GM06990 (cell line): ENCODE measurements around the gene PRKD2.
"Not testable (repeated sequence)": the region's sequence is repeated elsewhere in the genome, so short reads cannot be mapped to it uniquely, and the experiment has no call there.

Experiments
- DNase-seq: peaks from one replicate; pipeline ENCODE4 v3.0.0-alpha.2; 2011; ENCODE audit not compliant: insufficient read length; ENCODE audit errors: extremely low read depth
- H3K27me3 ChIP-seq: replicated peaks from 2 replicates; pipeline ENCODE4 v1.6.0; 2011; ENCODE audit warnings: low read length; ENCODE audit not compliant: control insufficient read depth, insufficient read depth
- H3K36me3 ChIP-seq: 2 replicates; pipeline ENCODE4 v1.5.1; 2011; ENCODE audit warnings: low read length; ENCODE audit not compliant: control insufficient read depth, insufficient read depth
- H3K4me3 ChIP-seq: replicated peaks from 2 replicates; pipeline ENCODE4 v1.5.1; 2011; ENCODE audit warnings: low read depth, mild to moderate bottlenecking, control low read depth, low read length
- TF ChIP-seq, protein P1 (sequence below): IDR thresholded peaks from 2 replicates; pipeline ENCODE4 v1.5.1; 2011; ENCODE audit warnings: low read length, control low read depth, mild to moderate bottlenecking, inconsistent platforms; ENCODE audit not compliant: insufficient read depth, poor library complexity, severe bottlenecking

PRKD2 gene

DNA sequence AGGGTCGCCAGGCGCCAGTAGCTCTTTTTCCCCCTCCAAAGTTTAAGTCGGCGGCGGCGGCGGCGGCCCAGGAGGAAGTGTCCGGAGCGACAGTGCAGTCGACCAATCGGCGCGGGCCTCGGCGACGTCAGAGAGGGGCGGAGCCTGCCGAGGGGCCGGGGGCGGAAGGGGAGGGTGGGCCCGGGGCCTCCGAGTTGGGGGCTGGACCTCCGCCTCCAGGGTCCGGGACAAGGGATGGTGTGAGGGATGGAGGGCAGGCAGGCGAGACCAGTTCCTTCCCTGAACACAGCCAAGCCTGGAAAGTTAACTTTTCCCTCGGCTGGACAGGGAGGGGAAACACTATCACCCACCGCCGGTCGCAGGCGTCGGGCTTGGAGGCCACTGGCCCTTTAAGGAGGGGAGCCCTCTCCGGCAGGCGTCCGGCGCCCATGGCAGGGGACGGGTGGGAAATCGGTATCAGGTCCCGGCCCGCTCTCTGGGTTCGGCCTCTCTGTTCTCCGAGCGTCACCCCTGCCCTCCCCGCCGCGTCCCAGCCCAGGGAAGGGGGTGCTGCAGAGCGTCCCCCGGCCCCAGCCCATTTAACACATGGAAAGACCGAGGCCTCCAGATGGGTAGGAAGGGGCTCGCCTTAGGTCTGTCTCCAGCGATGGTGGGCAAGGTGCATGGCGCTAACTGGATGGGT is at the start of gene PRKD2:
Gene PRKD2, minus strand, starts transcription at position 81 of the 682 bp plus-strand sequence. CDS start 744 bp downstream, outside the sequence.
- peaks cover 12% of the 10 kb centered on the region for H3K36me3 ChIP-seq
- H3K4me3 ChIP-seq = peak within 1 kb of the TSS; percentile 96
- DNase-seq = peak; percentile 87
- H3K27me3 ChIP-seq = no peaks in the 10 kb centered on the region
- TF ChIP-seq, protein P1, sequence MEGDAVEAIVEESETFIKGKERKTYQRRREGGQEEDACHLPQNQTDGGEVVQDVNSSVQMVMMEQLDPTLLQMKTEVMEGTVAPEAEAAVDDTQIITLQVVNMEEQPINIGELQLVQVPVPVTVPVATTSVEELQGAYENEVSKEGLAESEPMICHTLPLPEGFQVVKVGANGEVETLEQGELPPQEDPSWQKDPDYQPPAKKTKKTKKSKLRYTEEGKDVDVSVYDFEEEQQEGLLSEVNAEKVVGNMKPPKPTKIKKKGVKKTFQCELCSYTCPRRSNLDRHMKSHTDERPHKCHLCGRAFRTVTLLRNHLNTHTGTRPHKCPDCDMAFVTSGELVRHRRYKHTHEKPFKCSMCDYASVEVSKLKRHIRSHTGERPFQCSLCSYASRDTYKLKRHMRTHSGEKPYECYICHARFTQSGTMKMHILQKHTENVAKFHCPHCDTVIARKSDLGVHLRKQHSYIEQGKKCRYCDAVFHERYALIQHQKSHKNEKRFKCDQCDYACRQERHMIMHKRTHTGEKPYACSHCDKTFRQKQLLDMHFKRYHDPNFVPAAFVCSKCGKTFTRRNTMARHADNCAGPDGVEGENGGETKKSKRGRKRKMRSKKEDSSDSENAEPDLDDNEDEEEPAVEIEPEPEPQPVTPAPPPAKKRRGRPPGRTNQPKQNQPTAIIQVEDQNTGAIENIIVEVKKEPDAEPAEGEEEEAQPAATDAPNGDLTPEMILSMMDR = no peak

DNA sequence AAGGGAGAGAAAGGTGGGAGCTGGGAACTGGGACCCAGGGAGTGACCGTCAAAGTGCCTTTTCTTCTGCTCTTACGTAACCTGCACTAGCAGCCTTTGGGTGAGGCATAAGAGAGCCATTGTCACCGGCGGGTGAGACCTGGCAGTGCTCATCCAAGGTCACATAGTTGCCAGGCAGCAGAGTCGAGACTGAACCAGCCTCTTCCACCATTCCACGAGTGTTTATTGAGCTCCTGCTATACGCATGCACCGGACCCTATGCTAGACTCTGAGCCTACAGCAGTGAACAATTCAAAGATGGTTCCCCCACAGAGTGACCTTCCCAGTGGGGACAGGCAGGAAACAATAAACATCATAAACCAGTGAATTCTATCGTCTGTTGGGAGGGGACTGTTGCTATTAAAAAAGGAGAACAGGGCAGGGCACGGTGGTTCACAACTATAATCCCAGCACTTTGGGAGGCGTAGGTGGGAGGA is 47.9 kb upstream of the PRKD2 start:
- Histone ChIP-seq H3K27me3 (no peaks in the 10 kb centered on the region), H3K4me3 (no peak overlapping the region), H3K36me3 (no peaks in the 10 kb centered on the region)
- TF ChIP-seq, protein P1 = no peak
- no peak for DNase-seq

DNA sequence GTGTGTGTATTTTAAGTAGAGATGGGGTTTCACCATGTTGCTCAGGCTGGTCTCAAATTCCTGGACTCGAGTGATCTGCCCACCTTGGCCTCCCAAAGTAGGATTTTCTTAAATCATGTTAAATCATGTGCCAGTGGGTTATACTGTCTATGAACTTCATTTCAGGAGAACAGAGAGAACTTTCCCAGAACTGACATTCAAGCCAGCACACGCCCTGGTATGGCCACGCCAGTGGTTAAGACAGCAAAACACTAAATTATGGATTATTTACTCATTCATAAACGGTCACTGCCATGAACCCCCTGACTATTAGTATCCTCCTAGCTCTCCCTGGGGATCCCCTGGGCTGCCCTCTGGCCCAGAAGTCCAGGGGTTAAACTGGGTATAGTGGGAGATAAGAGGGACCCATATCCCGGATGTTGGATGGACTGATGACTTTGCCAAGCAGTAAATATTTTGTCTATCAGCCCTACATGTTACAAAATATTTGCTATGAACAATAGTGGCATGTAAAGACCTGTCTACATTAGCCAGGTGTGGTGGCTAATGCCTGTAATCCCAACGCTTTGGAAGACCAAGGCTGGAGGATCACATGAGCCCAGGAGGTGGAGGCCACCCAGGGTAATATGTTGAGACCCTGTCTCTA is 45.5 kb upstream of the PRKD2 start:
- DNase-seq = no peak
- H3K36me3 ChIP-seq = no peaks in the 10 kb centered on the region; the same call in 1 of the 2 replicates
- TF ChIP-seq, protein P1 = no peak
- H3K27me3 ChIP-seq = no peaks in the 10 kb centered on the region
- H3K4me3 ChIP-seq = no peak overlapping the region

DNA sequence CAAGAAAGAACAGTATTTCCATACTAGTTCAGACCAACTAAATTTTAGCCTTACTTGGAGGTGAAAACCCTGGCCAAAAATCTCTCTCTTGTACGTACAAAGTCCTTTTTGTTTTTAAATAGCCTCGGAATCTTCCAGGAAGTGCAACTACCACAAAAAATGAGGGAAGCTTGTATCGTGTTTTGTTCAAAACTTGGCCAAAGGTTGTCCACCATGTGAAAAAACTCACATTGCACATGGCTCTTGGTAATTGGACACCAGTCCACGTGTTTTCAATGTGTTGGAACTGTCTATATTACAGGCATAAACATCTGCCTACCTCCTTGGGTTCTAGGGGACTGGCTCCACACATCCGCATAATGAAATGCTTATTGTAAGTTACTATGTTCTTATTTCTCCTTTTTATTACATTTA is 44.5 kb upstream of the PRKD2 start:
- Histone ChIP-seq H3K36me3 (peaks cover 2% of the 10 kb centered on the region; the same call in 1 of the 2 replicates), H3K4me3 (no peak overlapping the region), H3K27me3 (no peaks in the 10 kb centered on the region)
- TF ChIP-seq, protein P1 = no peak
- no peak for DNase-seq

DNA sequence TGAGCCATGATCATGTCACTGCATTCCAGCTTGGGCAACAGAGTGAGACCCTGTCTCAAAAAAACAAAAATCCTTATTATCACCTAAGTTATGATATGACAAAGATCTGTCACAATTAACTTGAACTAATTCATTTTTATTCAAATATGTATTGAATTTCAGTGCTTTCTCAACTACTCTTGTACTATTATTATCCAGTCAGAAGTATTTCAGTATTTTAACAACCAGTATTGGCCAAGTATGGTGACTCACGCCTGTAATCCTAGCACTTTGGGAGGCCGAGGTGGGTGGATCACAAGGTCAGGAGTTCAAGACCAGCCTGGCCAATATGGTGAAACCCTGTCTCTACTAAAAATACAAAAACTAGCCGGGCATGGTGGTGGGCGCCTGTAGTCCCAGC is 44.0 kb upstream of the PRKD2 start:
- not testable (repeated sequence) for H3K27me3 ChIP-seq, DNase-seq, H3K36me3 ChIP-seq

DNA sequence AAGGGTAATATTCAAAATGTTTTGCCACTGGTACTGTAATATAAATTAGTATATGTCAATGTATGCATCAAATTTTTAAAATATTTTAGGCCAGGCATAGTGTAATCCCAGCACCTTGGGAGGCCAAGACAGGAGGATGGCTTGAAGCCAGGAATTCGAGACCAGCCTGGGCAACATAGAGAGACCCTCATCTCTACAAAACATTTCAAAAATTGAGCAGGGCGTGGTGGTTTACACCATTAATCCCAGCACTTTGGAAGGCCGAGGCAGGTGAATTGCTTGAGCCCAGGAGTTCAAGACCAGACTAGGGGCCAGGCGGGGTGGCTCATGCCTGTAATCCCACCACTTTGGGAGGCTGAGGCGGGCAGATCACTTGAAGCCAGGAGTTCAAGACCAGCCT is 43.4 kb upstream of the PRKD2 start:
- Histone ChIP-seq H3K36me3 (peaks cover 2% of the 10 kb centered on the region; the same call in 1 of the 2 replicates), H3K27me3 (no peaks in the 10 kb centered on the region), H3K4me3 (no peak overlapping the region)
- TF ChIP-seq, protein P1 = no peak
- no peak for DNase-seq

More for the DNA sequence above, 44.0 kb upstream of the PRKD2 start:
- H3K4me3 ChIP-seq = not testable (repeated sequence)
